ENCODE measurements around the gene PHLPP2. TPM values are rescaled to one million over a fixed set of nuclear protein-coding genes. Genes with fewer than 3 reads are reported as not detected.
"Not testable (repeated sequence)": the region's sequence is repeated elsewhere in the genome, so short reads cannot be mapped to it uniquely, and the experiment has no call there.

Gene PHLPP2
- total and polyA plus RNA-seq, 7 donors: 8.2 to 19.0 (median 11.4) TPM

DNA sequence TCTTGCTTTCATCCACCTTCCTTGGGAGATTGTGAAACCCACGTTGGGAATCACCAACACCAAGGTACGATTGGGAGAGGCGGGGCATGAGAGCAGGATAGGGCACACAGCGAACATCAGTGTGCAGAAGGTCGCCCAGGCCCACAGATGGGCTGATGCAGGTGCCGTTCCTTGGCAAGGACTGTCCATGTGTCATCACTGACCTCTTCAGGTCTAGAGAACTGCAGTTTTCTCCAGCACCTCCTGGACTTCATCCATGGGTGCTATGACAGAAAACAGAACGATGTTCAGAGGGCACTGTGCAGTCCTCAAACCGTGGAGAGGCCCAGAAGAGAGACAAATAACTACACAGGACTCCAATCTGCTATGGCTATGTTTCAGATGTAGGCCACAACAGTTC lies 123.7 kb downstream of the PHLPP2 start:
- no peak overlapping the region for H3K4me3 ChIP-seq
- no peaks in the 10 kb centered on the region for H3K27me3 ChIP-seq
- no peaks in the 10 kb centered on the region for H3K36me3 ChIP-seq
- H3K9me3 ChIP-seq: no peaks in the 10 kb centered on the region
- DNase-seq: no peak
- intact Hi-C loops (cut with DNase I): no loop called here
- WGBS, 2 donors: 66 to 81% methylated on average over 8 of the region's 8 CpGs
- TF ChIP-seq POLR2AphosphoS5 (IDR thresholded peaks at IDR 0.05): no peak
- TF ChIP-seq EP300 (IDR thresholded peaks at IDR 0.05): no peak
- TF ChIP-seq, protein P1, sequence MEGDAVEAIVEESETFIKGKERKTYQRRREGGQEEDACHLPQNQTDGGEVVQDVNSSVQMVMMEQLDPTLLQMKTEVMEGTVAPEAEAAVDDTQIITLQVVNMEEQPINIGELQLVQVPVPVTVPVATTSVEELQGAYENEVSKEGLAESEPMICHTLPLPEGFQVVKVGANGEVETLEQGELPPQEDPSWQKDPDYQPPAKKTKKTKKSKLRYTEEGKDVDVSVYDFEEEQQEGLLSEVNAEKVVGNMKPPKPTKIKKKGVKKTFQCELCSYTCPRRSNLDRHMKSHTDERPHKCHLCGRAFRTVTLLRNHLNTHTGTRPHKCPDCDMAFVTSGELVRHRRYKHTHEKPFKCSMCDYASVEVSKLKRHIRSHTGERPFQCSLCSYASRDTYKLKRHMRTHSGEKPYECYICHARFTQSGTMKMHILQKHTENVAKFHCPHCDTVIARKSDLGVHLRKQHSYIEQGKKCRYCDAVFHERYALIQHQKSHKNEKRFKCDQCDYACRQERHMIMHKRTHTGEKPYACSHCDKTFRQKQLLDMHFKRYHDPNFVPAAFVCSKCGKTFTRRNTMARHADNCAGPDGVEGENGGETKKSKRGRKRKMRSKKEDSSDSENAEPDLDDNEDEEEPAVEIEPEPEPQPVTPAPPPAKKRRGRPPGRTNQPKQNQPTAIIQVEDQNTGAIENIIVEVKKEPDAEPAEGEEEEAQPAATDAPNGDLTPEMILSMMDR (IDR thresholded peaks at IDR 0.05): no peak
- TF ChIP-seq POLR2A (IDR thresholded peaks at IDR 0.05): no peak
- no peak overlapping the region for H3K27ac ChIP-seq
- H3K4me1 ChIP-seq: no peaks in the 10 kb centered on the region

DNA sequence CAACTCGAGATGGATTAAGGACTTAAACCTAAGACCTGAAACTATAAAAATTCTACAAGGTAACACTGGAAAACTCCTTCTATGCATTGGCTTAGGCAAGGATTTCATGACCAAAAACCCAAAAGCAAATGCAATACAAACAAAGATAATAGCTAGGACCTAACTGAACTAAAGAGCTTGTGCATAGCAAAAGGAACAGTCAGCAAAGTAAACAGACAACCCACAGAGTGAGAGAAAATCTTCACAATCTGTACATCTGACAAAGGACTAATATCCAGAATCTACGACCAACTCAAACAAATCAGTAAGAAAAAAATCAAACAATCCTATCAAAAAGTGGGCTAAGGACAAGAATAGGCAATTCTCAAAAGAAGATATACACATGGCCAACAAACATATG lies 126.1 kb downstream of the PHLPP2 start:
- H3K27ac ChIP-seq; H3K36me3 ChIP-seq; H3K9me3 ChIP-seq; DNase-seq; H3K4me1 ChIP-seq; H3K27me3 ChIP-seq; intact Hi-C loops (cut with DNase I); H3K4me3 ChIP-seq: not testable (repeated sequence)
- WGBS, 2 donors: 59 to 66% methylated on average over 2 of the region's 2 CpGs

DNA sequence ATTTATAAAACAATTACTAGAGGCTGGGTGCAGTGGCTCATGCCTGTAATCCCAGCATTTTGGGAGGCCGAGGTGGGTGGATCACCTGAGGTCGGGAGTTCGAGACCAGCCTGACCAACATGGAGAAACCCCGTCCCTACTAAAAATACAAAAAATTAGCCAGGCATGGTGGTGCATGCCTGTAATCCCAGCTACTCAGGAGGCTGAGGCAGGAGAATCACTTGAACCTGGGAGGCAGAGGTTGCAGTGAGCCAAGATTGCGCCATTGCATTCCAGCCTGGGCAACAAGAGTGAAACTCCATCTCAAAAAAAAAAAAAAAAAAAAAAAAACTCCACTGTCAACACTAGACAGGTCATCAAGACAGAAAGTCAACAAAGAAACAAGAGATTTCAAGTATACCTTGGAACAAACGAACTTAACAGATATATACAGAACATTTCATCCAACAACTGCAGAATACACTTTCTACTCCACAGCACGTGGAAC lies 129.1 kb downstream of the PHLPP2 start:
- intact Hi-C loops (cut with DNase I); H3K4me3 ChIP-seq; H3K27ac ChIP-seq; H3K9me3 ChIP-seq; H3K36me3 ChIP-seq; H3K27me3 ChIP-seq; DNase-seq; H3K4me1 ChIP-seq: not testable (repeated sequence)
- 74 to 83% methylated on average over 6 to 7 of the region's 7 CpGs for WGBS, 2 donors

Small RNA genes within 50 kb of the gene (small RNA-seq; reads per million reads assigned to genes)
- 0 reads per million in 3 donors for gene RNU6-208P
- gene SNORA70D: 0 reads per million in 3 donors
- gene SNORD71: 20,602 to 38,835 (median 37,826) reads per million in 3 donors

Other genes starting within 250 kb of the PHLPP2 start
- gene ZNF19, start 235.4 kb downstream of the PHLPP2 start, total RNA-seq: 1 to 10 TPM; 5.2 to 7.4 (median 6.0) TPM
- 1 to 10 TPM; 2.3 to 2.4 (median 2.4) TPM for gene ZNF19, start 235.4 kb downstream of the PHLPP2 start, polyA plus RNA-seq
- gene CHST4, start 198.3 kb downstream of the PHLPP2 start, total RNA-seq: not detected
- under 1 TPM in 1 of 3 donors, not detected in 2; 0.07 TPM for gene CHST4, start 198.3 kb downstream of the PHLPP2 start, polyA plus RNA-seq
- gene TAT, start 147.6 kb downstream of the PHLPP2 start, total RNA-seq: not detected
- gene TAT, start 147.6 kb downstream of the PHLPP2 start, polyA plus RNA-seq: 1 to 10 TPM in 2 of 3 donors, under 1 TPM in 1; 0.22 to 3.2 (median 1.2) TPM
- not detected for gene MARVELD3, start 98.5 kb downstream of the PHLPP2 start, total RNA-seq
- gene MARVELD3, start 98.5 kb downstream of the PHLPP2 start, polyA plus RNA-seq: 10 to 100 TPM; 20.4 to 28.7 (median 26.6) TPM
- gene AP1G1, start 84.1 kb upstream of the PHLPP2 start, total RNA-seq: 10 to 100 TPM; 34.9 to 57.3 (median 51.1) TPM
- 10 to 100 TPM; 12.6 to 32.1 (median 23.6) TPM for gene AP1G1, start 84.1 kb upstream of the PHLPP2 start, polyA plus RNA-seq
- gene ATXN1L, start 121.3 kb upstream of the PHLPP2 start, total RNA-seq: 10 to 100 TPM; 22.8 to 25.0 (median 24.4) TPM
- 10 to 100 TPM in 1 of 3 donors, 1 to 10 TPM in 2; 6.6 to 13.8 (median 8.1) TPM for gene ATXN1L, start 121.3 kb upstream of the PHLPP2 start, polyA plus RNA-seq
- 1 to 10 TPM; 2.3 to 9.5 (median 7.5) TPM for gene ZNF821, start 159.5 kb upstream of the PHLPP2 start, total RNA-seq
- 10 to 100 TPM in 2 of 3 donors, 1 to 10 TPM in 1; 10.0 to 16.8 (median 11.8) TPM for gene ZNF821, start 159.5 kb upstream of the PHLPP2 start, polyA plus RNA-seq
- gene IST1, start 170.8 kb upstream of the PHLPP2 start, total RNA-seq: 100 to 1,000 TPM; 117 to 176 (median 170) TPM
- 100 to 1,000 TPM; 133 to 182 (median 155) TPM for gene IST1, start 170.8 kb upstream of the PHLPP2 start, polyA plus RNA-seq